ENCODE measurements around the gene RFX7. TPM values are rescaled to one million over a fixed set of nuclear protein-coding genes. Genes with fewer than 3 reads are reported as not detected.
A peak's percentile ranks its signal among the peaks of the same experiment; 100 is the strongest.

RFX7 gene
- polyA plus RNA-seq, 1 donor from 2014 or later = 3.4 TPM

GRCh38 chr15:56249092-56249491, 5.4 kb upstream of the RFX7 start:
- Mint-ChIP-seq H3K27ac (no peak overlapping the region), H3K4me1 (peaks cover 14 to 18% (median 14%) of the 10 kb centered on the region in 3 donors), H3K4me3 (no peak overlapping the region), H3K36me3 (no peaks in the 10 kb centered on the region), H3K27me3 (no peaks in the 10 kb centered on the region), H3K9me3 (no peaks in the 10 kb centered on the region)

- Mint-ChIP-seq H3K27me3 (no peaks in the 10 kb centered on the region), H3K36me3 (no peaks in the 10 kb centered on the region), H3K27ac (no peak overlapping the region), H3K4me3 (no peak overlapping the region), H3K9me3 (no peaks in the 10 kb centered on the region), H3K4me1 (peaks cover 14 to 19% (median 14%) of the 10 kb centered on the region in 3 donors)
These were observed 4.8 kb upstream of the RFX7 start for GRCh38 chr15:56248311-56248992.

- no peaks in the 10 kb centered on the region for H3K36me3 Mint-ChIP-seq
- no peaks in the 10 kb centered on the region for H3K9me3 Mint-ChIP-seq
- H3K4me1 Mint-ChIP-seq = peaks cover 17 to 21% (median 18%) of the 10 kb centered on the region in 3 donors
- no peak overlapping the region for H3K27ac Mint-ChIP-seq
- H3K27me3 Mint-ChIP-seq = no peaks in the 10 kb centered on the region
- no peak overlapping the region for H3K4me3 Mint-ChIP-seq
These were observed 3.6 kb upstream of the RFX7 start for GRCh38 chr15:56247266-56247665.

- Mint-ChIP-seq H3K4me3 (peak overlapping the region; percentile 81 to 95 (median 92)), H3K27me3 (no peaks in the 10 kb centered on the region), H3K9me3 (no peaks in the 10 kb centered on the region), H3K4me1 (peaks cover 18 to 29% (median 25%) of the 10 kb centered on the region in 3 donors), H3K27ac (peak overlapping the region; percentile 78 to 93 (median 85)), H3K36me3 (no peaks in the 10 kb centered on the region)
These were observed 2.5 kb upstream of the RFX7 start for GRCh38 chr15:56245871-56246814.

GRCh38 chr15:56244811-56245576, 1.3 kb upstream of the RFX7 start:
- peak overlapping the region; percentile 78 to 93 (median 85) for H3K27ac Mint-ChIP-seq
- H3K4me1 Mint-ChIP-seq = peaks cover 18 to 32% (median 29%) of the 10 kb centered on the region in 3 donors
- H3K27me3 Mint-ChIP-seq = no peaks in the 10 kb centered on the region
- H3K9me3 Mint-ChIP-seq = no peaks in the 10 kb centered on the region
- peak overlapping the region; percentile 81 to 95 (median 92) for H3K4me3 Mint-ChIP-seq
- H3K36me3 Mint-ChIP-seq = no peaks in the 10 kb centered on the region

GRCh38 chr15:56244038-56244810, 545 bp upstream of the RFX7 start:
- peaks cover 23 to 35% (median 31%) of the 10 kb centered on the region in 3 donors for H3K4me1 Mint-ChIP-seq
- H3K27ac Mint-ChIP-seq = peak overlapping the region; percentile 78 to 95 (median 85)
- H3K9me3 Mint-ChIP-seq = no peaks in the 10 kb centered on the region
- H3K4me3 Mint-ChIP-seq = peak overlapping the region; percentile 81 to 95 (median 92)
- no peaks in the 10 kb centered on the region for H3K36me3 Mint-ChIP-seq
- no peaks in the 10 kb centered on the region for H3K27me3 Mint-ChIP-seq

GRCh38 chr15:56242576-56243162, 1.0 kb downstream of the RFX7 start:
- peak overlapping the region; percentile 89 to 96 (median 92) for H3K4me3 Mint-ChIP-seq
- H3K4me1 Mint-ChIP-seq = peaks cover 27 to 38% (median 31%) of the 10 kb centered on the region in 3 donors
- H3K27me3 Mint-ChIP-seq = no peaks in the 10 kb centered on the region
- no peaks in the 10 kb centered on the region for H3K9me3 Mint-ChIP-seq
- H3K27ac Mint-ChIP-seq = peak overlapping the region; percentile 43 to 91 (median 84)
- H3K36me3 Mint-ChIP-seq = peaks cover 4% of the 10 kb centered on the region

- Mint-ChIP-seq H3K4me1 (peaks cover 37 to 49% (median 38%) of the 10 kb centered on the region in 3 donors), H3K9me3 (no peaks in the 10 kb centered on the region), H3K27ac (peak overlapping the region; percentile 6 to 59 (median 43)), H3K36me3 (peaks cover 6% of the 10 kb centered on the region), H3K27me3 (no peaks in the 10 kb centered on the region), H3K4me3 (peak overlapping the region; percentile 61 to 96 (median 91))
These were observed 2.1 kb downstream of the RFX7 start for GRCh38 chr15:56241374-56242105.

GRCh38 chr15:56240390-56240789, 3.3 kb downstream of the RFX7 start:
- Mint-ChIP-seq H3K36me3 (peaks cover 8% of the 10 kb centered on the region), H3K9me3 (peaks cover 0 to 1% (median 0%) of the 10 kb centered on the region in 3 donors), H3K27me3 (no peaks in the 10 kb centered on the region), H3K27ac (no peak overlapping the region), H3K4me1 (peaks cover 28 to 45% (median 36%) of the 10 kb centered on the region in 3 donors), H3K4me3 (peak overlapping the region in 1 of 4 donors; percentile 38)

- H3K9me3 Mint-ChIP-seq = peaks cover 6 to 20% (median 7%) of the 10 kb centered on the region in 3 donors
- H3K27me3 Mint-ChIP-seq = no peaks in the 10 kb centered on the region
- H3K4me3 Mint-ChIP-seq = peak overlapping the region in 2 of 4 donors; percentile 6 to 45
- H3K27ac Mint-ChIP-seq = peak overlapping the region in 2 of 3 donors; percentile 14 to 19
- H3K36me3 Mint-ChIP-seq = peaks cover 32% of the 10 kb centered on the region
- peaks cover 14 to 32% (median 28%) of the 10 kb centered on the region in 3 donors for H3K4me1 Mint-ChIP-seq
These were observed 7.5 kb downstream of the RFX7 start for GRCh38 chr15:56236197-56236596.

- H3K27ac Mint-ChIP-seq = peak overlapping the region in 1 of 3 donors; percentile 8
- H3K36me3 Mint-ChIP-seq = peaks cover 45% of the 10 kb centered on the region
- H3K9me3 Mint-ChIP-seq = peaks cover 11 to 24% (median 12%) of the 10 kb centered on the region in 3 donors
- no peaks in the 10 kb centered on the region for H3K27me3 Mint-ChIP-seq
- H3K4me3 Mint-ChIP-seq = peak overlapping the region in 1 of 4 donors; percentile 17
- peaks cover 15 to 30% (median 25%) of the 10 kb centered on the region in 3 donors for H3K4me1 Mint-ChIP-seq
These were observed 8.9 kb downstream of the RFX7 start for GRCh38 chr15:56234804-56235203.

- Mint-ChIP-seq H3K4me1 (peaks cover 13 to 26% (median 22%) of the 10 kb centered on the region in 3 donors), H3K27me3 (no peaks in the 10 kb centered on the region), H3K36me3 (peaks cover 45% of the 10 kb centered on the region), H3K9me3 (peaks cover 13 to 24% (median 13%) of the 10 kb centered on the region in 3 donors), H3K27ac (peak overlapping the region in 1 of 3 donors; percentile 13), H3K4me3 (no peak overlapping the region)
These were observed 10.1 kb downstream of the RFX7 start for GRCh38 chr15:56233549-56233948.

- peaks cover 45% of the 10 kb centered on the region for H3K36me3 Mint-ChIP-seq
- H3K9me3 Mint-ChIP-seq = peaks cover 13 to 32% (median 14%) of the 10 kb centered on the region in 3 donors
- no peak overlapping the region for H3K27ac Mint-ChIP-seq
These were observed 11.6 kb downstream of the RFX7 start for GRCh38 chr15:56232058-56232457.

More at GRCh38 chr15:56232058-56232457, 11.6 kb downstream of the RFX7 start:
- Mint-ChIP-seq H3K4me3 (peak overlapping the region in 1 of 4 donors; percentile 37), H3K27me3 (no peaks in the 10 kb centered on the region), H3K4me1 (peaks cover 11 to 17% (median 14%) of the 10 kb centered on the region in 3 donors)

Data from IgD-negative memory B cell (primary cell).